ENCODE results near the gene SLC9A7.

Gene SLC9A7

DNA sequence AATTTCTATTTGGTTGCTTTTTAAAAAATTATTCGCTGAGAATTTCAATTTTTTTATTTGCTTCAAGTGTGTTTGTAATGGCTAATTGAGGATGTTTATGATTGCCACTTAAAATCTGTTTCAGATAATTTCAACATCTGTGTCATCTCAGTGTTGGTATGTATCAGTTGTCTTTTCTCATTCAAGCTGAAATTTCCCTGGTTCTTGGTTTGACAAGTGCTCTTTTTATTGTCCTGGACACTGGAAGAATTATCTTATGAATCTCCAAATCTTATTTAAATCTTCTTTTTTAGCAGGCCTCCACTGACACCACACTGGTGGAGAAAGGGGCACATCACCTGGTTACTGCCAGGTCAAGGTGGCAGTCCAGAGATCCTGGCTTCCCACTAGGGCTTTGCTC, 163.8 kb downstream of the SLC9A7 start:
- no peak for TF ChIP-seq FOXP2 (optimal IDR thresholded peaks at IDR 0.05; ENCODE audit: borderline replicate concordance, extremely low read depth, extremely low read length, insufficient read depth)
- TF ChIP-seq TAF1 (IDR thresholded peaks at IDR 0.05; ENCODE audit: borderline replicate concordance, insufficient read depth, low read length): no peak
- TF ChIP-seq REST (IDR thresholded peaks at IDR 0.05; ENCODE audit: insufficient read depth in 1 of 2, low read depth in 2 of 2, low read length in 2 of 2): no peak
- no peak for TF ChIP-seq SIN3A (IDR thresholded peaks at IDR 0.05; ENCODE audit: borderline replicate concordance, insufficient read depth, low read length)
- TF ChIP-seq POLR2AphosphoS5 (IDR thresholded peaks at IDR 0.05; ENCODE audit: low read depth, low read length): no peak

DNA sequence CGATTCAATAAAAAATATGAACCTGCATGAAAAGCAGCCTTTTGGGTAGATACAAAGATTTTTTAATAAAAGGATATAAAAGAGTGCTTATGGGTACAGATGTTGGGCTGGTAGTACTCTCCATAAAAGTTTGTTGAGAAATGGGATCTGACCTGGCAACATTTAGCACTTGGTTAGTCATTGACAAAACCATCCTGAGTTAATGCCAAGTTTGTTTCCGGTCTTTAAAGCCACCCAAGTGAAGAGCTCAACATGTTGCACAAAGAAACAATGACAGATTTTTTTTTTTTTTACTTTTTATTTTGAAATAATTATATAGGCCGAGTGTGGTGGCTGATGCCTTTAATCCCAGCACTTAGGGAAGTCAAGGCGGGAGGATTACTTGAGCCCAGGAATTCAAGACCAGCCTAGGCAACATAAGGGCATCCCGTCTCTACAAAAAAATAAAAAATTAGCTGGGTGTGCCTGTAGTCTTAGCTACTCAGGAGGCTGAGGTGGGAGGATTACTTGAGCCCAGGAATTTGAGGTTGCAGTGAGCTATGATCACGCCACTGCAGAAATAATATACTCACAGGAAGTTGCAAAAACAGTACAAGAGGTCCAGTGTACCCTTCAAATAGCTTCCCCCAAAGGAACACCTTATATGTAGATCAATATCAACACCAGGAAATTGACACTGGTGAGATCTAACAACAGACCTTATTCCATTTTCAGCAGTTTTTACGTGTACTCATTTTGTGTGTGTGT, 168.8 kb downstream of the SLC9A7 start:
- TF ChIP-seq TAF1 (IDR thresholded peaks at IDR 0.05; ENCODE audit: borderline replicate concordance, insufficient read depth, low read length) (no peak), REST (IDR thresholded peaks at IDR 0.05; ENCODE audit: insufficient read depth in 1 of 2, low read depth in 2 of 2, low read length in 2 of 2) (no peak), POLR2AphosphoS5 (IDR thresholded peaks at IDR 0.05; ENCODE audit: low read depth, low read length) (no peak), SIN3A (IDR thresholded peaks at IDR 0.05; ENCODE audit: borderline replicate concordance, insufficient read depth, low read length) (no peak), FOXP2 (optimal IDR thresholded peaks at IDR 0.05; ENCODE audit: borderline replicate concordance, extremely low read depth, extremely low read length, insufficient read depth) (no peak)

DNA sequence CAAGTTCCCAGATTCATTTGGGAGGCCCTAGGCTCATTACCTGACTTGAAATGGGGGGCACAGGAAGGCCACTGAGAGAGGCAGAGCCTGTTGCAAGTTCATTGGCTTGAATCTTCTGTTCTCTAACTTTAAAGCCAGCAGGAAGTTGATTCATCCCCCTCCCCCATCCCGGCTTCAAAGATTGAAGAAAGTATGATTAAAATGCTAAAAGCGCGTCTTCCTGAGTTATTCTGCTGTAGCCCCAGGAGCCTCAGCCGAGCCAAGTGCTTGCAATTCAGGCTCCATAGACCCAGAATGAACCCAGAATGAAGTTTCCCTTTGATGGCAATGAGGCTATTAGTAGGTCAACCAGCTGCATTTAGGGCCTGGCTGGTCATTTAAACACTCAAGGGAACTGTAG, 170.7 kb downstream of the SLC9A7 start:
- TF ChIP-seq REST (IDR thresholded peaks at IDR 0.05; ENCODE audit: insufficient read depth in 1 of 2, low read depth in 2 of 2, low read length in 2 of 2) (no peak), POLR2AphosphoS5 (IDR thresholded peaks at IDR 0.05; ENCODE audit: low read depth, low read length) (no peak), SIN3A (IDR thresholded peaks at IDR 0.05; ENCODE audit: borderline replicate concordance, insufficient read depth, low read length) (no peak), TAF1 (IDR thresholded peaks at IDR 0.05; ENCODE audit: borderline replicate concordance, insufficient read depth, low read length) (no peak), FOXP2 (optimal IDR thresholded peaks at IDR 0.05; ENCODE audit: borderline replicate concordance, extremely low read depth, extremely low read length, insufficient read depth) (no peak)

DNA sequence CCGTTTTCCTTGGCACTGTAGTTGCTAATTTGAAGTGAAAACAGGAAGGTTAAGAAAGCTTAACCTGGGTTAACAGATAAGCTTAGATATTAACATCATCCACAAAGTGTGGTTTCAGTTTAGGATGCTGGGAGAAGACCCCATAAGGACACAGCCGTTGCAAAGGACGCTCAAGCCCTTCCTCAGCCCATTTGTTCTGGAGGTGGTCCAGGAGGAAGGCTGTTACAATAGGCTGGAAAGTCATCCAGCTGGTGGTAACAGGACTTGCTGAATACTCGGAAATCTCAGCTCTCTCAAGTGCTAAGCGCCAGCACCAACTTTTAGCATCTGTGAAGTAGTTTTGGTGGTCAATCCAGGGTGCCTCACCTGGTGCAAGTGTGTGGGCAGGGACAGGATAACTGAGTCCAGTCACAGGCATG, 171.2 kb downstream of the SLC9A7 start:
- TF ChIP-seq TAF1 (IDR thresholded peaks at IDR 0.05; ENCODE audit: borderline replicate concordance, insufficient read depth, low read length) (no peak), POLR2AphosphoS5 (IDR thresholded peaks at IDR 0.05; ENCODE audit: low read depth, low read length) (no peak), REST (IDR thresholded peaks at IDR 0.05; ENCODE audit: insufficient read depth in 1 of 2, low read depth in 2 of 2, low read length in 2 of 2) (no peak), SIN3A (IDR thresholded peaks at IDR 0.05; ENCODE audit: borderline replicate concordance, insufficient read depth, low read length) (no peak), FOXP2 (optimal IDR thresholded peaks at IDR 0.05; ENCODE audit: borderline replicate concordance, extremely low read depth, extremely low read length, insufficient read depth) (no peak)
